SW 1271 (cell line): ENCODE measurements around the gene GLCCI1.

ENCODE experiments used
- DNase-seq, 2 experiments: peaks; one replicate each; lab custom pipeline; 2025; lab: John Stamatoyannopoulos, UW

The GLCCI1 gene

DNA sequence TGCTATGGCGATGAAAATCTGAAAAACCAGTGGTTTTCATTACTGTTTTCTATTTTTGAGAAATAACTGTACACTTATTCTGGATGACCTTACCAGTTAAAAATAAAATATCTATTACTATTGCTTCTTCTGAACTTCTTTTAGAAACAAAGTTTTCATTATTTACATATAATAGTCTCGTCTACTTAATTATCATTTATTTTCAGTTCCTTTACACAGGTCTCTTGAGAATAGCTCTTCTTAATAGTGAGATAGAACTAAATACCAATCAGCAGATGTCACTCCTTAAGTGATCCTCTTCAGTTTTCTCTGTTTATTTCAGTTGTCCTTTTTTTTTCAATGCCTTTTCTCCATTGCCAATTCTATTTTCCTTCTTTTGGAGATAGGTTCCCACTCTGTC lies 4.3 kb upstream of the GLCCI1 start:
- no peak for DNase-seq

GRCh38 chr7:7964691-7965090 lies 3.9 kb upstream of the GLCCI1 start:
- DNase-seq = no peak

- DNase-seq = no peak
Observed at GRCh38 chr7:7965301-7965700, 3.3 kb upstream of the GLCCI1 start.

DNA sequence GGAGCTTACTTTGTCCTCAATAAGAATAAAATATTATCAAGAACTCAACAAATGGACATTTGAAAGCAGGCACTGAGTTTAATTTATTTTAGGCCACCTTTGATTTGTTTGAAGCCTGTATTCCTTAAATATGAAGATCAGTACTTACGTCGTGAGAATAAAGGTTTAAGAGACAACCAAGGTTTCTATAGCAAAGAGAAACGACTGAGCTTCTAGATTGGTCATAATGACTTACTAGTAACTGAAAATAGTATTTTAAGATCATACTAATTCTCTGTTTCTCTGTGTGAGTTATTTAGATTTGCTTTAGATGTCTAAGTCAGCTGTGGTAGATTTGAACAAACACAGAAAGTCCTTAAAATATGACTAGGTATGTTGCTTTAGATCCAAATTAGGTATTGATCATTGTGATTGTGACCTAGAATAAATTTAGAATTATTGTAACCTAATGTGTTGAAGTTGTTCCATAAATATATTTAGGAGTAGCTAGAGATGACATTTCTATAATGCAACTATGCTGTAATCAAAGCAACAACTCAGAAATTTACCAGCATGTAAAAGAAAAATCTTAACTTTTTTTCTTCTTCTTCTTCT lies 2.4 kb upstream of the GLCCI1 start:
- DNase-seq = no peak

DNA sequence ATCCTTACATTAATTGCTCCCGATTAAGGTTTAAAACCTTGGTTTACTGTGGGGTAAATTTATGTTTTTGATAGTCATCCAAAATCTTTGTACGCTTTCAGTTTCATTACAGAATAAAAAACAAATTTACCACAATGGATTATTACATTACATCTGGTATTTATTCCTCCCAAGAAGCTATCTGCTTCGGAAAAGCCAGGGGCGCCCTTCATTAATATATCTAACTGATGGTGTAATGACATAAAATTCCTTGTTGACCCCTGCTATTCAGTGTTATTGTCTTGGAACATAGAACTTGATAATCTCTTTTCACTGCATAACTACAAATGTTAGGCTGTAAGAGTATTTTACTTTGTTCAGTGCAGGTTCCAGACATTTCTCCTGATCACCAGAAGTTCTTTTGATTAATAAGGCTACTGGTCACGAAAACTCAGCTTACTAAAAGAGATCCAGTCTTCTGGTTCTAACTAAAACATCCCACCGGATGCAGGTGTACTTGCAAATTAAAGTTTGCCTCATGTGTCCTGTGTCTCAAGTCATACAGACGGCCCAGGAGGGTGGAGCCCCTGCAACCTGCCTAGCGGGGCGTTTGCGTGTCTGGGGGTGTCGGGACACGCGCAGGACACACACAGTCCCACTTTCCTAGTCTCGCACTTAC lies 581 bp upstream of the GLCCI1 start:
- no peak for DNase-seq

DNA sequence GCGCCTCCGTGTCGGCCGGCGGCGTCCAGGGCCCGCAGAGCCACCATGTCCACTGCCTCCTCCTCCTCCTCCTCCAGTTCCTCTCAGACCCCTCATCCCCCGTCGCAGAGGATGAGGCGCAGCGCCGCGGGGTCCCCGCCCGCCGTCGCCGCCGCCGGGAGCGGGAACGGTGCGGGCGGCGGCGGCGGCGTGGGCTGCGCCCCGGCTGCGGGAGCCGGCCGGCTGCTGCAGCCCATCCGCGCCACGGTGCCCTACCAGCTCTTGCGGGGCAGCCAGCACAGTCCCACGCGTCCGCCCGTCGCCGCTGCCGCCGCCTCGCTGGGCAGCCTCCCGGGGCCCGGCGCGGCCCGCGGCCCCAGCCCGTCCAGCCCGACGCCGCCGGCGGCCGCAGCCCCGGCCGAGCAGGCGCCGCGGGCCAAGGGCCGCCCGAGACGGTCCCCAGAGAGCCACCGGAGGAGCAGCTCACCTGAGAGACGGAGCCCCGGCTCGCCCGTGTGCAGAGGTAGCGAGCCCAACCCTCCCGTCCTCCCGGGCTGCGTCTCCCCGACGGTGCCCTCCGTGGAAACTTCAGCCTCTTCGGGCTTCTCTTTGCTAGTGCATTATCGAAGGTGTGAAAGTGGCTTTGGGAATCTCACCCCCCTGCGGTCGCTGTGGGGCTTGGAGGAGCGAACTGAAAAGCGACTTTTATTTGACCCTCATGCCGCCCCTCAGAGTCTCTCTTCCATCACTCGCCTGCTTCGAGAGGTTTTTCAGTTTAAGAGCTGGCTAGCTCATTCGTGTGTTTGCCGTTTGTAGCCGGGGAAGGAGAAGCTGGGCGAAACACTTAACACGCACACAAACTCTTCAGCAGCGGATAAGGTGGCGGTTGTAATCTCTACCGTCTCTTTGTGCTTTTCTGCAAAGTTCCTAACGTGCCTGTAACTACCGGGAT lies 975 bp downstream of the GLCCI1 start:
- peak in 1 of 2 experiments; percentile 27 for DNase-seq

DNA sequence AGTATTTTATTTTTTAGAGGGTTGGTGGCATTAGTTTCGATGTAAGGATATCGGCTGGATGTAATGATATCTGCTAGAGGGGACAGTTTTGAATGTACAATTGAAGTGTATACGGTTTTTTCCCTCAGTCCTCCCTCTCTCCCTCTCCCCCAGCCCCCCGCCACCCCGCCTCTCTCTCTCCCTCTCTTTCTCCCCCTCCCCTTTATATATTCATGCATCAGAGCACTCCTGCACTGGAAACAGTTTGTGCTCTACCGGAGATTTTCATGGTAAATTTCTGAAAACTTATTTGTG lies 1.6 kb downstream of the GLCCI1 start:
- DNase-seq = no peak

DNA sequence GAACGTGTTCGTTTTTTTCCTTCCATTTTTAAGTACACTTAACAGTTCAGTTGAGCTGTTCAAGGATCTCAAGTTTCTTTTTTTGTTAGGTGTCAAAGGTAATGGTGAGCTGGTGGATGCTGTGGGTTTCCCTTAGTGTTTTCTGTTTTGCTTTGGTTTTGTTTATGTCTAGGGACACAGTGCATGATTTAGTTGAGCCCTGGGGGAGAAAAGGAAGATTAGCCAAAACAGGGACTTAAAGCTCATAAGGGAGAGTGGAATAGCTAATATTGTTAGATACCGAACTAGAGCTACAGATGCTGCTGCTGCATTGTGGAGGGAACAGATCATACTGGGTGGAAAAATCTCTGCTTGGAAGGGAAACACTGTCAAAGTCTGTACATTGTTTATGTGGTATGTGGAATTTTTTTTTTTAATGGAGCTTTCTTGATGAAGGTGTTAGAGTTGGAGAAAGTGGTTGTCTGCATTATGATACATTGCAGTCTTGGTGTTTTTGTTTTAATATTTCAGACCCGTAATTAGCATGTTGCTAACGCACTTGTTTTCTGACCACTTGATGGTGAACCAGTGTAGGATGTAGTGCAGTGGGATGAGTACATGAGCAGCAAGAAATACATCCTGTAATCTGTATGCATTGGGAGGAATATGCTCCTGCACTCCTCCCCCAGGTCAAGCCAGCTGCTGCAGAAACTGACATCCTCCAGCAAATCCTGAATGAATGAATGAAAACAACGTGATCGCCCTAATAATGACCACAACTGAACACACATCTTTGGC lies 2.1 kb downstream of the GLCCI1 start:
- DNase-seq = no peak

DNA sequence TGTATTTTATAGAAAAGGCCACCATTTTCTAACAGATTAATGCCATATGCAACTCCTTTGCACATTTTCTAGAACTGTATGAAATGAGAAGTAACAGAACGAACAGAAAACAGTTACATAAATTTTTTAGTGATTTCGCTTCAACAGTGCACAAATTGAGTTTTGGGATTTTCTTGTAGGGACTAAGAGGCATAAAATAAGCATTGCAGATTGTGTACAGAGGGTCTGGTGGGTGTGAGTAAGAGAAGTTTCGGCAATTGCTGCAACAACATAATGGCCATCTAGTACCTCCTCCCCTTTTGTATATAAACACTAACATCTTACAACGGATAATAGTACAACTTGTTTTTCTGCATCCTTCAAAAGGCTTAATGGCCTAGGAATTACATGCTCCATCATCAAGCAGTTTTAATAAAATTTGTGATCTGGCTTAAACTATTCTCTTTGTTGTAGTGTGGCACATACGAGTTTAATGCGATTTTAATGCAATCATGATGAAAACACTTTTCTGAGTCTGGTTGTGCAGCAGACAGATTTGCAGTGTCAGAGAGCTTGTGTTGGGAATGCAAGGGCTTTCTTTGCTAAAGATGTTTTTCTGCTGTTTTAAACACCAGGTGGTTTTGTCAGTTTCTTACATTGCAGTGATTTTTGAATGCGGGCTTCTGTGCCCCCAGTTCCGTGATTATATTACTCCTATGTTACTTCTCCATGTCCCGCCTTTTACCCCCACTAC lies 2.9 kb downstream of the GLCCI1 start:
- DNase-seq = no peak

DNA sequence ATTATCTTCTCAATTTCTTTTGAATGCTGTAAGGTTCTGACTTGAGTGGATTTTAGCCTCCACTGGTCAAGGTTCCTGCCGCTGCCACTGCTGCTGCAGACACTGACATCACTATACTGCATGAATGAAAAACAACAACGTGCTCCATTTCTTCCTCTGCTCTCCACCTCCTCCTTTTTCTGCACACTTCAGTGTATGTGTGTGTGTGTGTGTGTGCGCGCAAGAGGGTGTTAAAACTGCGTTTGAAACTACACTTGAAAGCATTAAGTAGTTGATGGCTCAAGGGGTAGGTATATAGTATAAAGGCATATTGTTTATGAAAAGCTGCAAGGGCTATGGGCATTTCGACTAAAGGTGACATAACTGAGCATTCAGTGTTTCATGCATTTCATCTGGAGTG lies 3.5 kb downstream of the GLCCI1 start:
- DNase-seq = no peak

DNA sequence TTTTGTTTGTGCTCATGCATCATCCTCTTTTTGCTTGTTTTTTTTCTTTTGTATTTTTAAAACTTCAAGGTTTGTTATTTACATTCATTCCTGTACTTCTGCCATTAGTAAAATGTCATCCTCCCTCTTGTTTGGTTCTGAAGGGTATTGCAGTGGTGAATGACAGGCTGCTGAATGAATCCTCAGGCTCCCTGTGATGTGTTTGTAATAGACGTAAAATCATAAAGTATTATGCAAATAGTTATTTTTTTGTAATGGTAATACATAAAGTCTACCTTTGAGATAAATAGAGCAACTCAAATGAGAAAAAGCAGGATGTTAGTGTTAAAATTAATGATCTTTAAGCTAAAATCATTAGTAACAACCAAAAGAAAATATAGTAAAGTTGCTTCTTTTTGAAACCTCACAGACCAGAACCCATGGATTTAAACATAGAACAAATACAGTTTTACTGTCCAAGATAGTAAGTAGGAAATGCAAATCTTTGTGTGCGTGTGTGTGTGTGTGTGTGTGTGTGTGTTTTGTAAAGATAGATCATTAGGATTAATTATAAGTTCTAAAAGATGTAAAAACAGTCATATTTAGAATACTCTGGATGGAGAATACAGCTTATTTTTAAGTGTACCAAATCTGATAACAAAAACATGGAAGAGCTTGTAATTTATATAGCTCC lies 4.5 kb downstream of the GLCCI1 start:
- no peak for DNase-seq

DNA sequence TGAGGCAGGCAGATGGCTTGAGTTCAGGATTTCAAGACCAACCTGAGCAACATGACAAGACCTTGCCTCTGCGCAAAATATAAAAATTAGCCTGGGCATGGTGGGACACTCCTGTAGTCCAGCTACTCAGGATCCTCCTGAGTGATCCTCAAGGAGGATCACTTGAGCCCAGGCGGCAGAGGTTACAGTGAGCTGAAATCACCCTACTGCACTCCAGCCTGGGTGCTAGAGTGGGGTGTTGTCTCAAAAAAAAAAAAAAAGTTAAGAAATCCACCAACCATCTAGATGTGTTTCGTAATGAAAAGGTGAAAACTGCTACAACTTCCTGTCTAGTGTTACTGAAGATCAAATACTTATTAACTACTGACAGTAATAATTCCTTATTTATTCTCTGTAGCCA lies 8.1 kb downstream of the GLCCI1 start:
- DNase-seq = no peak

DNA sequence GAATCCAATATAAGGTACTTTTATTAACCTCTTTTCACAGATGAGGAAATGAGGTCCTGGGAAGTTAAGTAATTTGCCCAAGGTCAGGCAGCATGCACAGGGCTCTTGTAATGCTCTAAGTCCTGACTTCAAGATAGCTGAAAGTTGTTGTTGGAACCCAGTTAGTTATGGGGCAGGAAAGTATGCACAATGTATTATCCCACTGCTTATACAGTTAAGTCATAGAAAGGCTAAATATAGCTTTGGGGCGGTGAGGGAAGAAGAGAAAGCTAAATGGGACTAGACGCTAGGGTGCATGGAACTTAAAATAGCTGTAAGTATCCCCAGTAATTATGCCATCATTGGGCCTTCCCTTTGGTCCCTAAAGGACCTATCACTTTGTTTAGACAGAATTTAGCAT lies 9.2 kb downstream of the GLCCI1 start:
- no peak for DNase-seq

- no peak for DNase-seq
Observed at GRCh38 chr7:7978860-7979259, 10.3 kb downstream of the GLCCI1 start.

DNA sequence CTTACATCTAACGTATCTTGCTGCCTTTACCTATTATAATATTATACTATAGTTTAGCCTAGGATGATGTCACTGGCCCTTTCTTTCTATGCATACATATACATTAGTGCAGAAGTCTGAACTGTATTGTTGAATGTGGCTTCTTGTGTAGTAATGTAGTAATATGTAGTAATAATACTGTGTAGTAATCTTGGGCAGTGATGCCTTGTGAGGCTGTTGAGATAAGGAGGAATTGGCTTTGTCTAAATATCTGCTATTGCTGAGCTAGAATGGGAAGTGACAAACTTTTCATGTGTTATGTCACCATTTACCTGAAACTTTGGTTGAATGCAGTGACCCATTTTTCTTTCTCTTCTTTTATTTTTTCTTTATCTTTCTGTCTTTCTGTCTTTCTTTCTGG lies 11.0 kb downstream of the GLCCI1 start:
- no peak for DNase-seq

- DNase-seq = no peak
Observed at GRCh38 chr7:7980134-7980533, 11.5 kb downstream of the GLCCI1 start.

GRCh38 chr7:7982904-7983303 lies 14.3 kb downstream of the GLCCI1 start:
- DNase-seq = no peak

DNA sequence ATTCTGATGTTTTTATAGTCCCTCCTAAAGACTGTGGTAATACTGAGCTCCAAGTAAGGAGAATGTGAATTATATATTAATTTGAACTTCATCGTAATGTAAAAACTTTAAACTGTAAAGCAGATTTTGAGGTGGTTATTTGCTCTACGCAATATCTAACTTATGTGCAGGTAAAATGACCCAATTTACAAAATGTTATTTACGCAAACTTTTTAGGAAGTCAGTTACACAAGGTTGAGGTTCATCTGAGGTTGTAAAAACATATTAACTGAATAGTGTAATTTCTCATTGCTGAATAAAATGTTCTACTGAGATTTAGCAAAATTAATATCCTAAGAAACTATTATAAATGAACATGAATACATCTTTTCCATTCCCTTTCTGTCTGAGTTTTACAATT lies 15.8 kb downstream of the GLCCI1 start:
- DNase-seq = no peak

DNA sequence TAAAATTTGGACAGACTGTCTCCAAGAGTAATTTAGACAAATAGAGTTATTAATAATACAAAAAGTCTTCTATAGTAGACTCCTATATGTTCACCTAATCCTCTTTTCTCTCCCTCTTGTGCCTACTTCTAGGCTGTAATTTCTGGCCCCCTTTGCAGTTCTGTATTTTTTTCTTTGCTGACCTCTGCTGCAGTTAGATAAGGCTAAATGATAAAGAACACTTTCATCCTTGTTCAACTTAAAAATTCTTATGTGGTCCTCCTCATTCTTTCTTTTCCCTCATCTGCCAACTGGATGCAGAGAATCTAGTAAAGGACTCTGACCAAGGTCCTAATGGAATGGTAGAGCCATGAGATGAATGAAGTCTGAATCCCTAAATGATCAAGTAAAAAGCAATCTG lies 20.1 kb downstream of the GLCCI1 start:
- DNase-seq = no peak

DNA sequence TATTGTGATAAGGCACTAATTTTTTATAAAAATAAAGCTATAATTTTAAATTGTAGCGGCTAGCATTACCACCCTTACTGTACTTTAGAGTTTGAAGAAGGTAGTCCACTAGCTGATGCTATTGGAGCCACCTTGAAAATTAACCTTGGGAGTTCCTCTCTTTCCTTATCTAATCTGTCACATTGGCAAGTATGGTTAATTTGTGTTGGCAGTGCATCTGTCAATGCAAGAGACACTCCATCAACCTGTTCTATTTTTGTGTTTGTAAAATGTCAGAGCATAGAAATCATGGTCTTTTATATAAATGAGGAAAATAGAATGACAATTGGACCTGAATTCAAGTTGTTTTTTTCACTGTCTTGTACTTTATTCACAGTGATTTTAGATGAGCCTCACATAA lies 20.5 kb downstream of the GLCCI1 start:
- DNase-seq = no peak
